SU-DHL-6 (cell line): Measurements from ENCODE around the gene ABCF1.

Experiments used
- H2AFZ ChIP-seq: fragments of 200-600 bp; sonication (generic); 2 replicates; pipeline ENCODE4 v1.6.1; 2014; ENCODE audit warnings: low read depth, mild to moderate bottlenecking, moderate library complexity, mixed read lengths, antibody characterized with exemption, low read length; ENCODE audit not compliant: severe bottlenecking
- H3F3A ChIP-seq: fragments of 200-600 bp; shearing (Covaris generic); 2 replicates; pipeline ENCODE4 v1.6.0; 2016; ENCODE audit warnings: antibody characterized with exemption, mild to moderate bottlenecking; ENCODE audit not compliant: insufficient read depth
- H3K27ac ChIP-seq: fragments of 200-600 bp; sonication (generic); 2 replicates; pipeline ENCODE4 v1.5.1; 2016; ENCODE audit warnings: low read depth, mild to moderate bottlenecking, low read length, moderate library complexity, mixed read lengths
- H3K27me3 ChIP-seq: fragments of 200-600 bp; sonication (generic), shearing (Covaris generic); 2 replicates; pipeline ENCODE4 v1.6.0; 2014; ENCODE audit warnings: mild to moderate bottlenecking, low read length
- H3K36me3 ChIP-seq: fragments of 200-600 bp; sonication (generic); 2 replicates; pipeline ENCODE4 v1.6.1; 2014; ENCODE audit warnings: mild to moderate bottlenecking, low read length, mixed read lengths
- H3K4me2 ChIP-seq: fragments of 300-600, 200-600 bp; shearing (Covaris generic), sonication (generic); 2 replicates; pipeline ENCODE4 v1.6.0; 2014; ENCODE audit warnings: low read length, low read depth, mild to moderate bottlenecking; ENCODE audit not compliant: poor library complexity, severe bottlenecking
- H3K4me3 ChIP-seq: fragments of 200-600 bp; sonication (generic); 2 replicates; pipeline ENCODE4 v1.5.1; 2014; ENCODE audit warnings: antibody characterized with exemption, low read length, mild to moderate bottlenecking, mixed read lengths; ENCODE audit not compliant: insufficient read depth, poor library complexity, severe bottlenecking
- H3K79me2 ChIP-seq: fragments of 200-600 bp; sonication (generic); 2 replicates; pipeline ENCODE4 v1.6.1; 2014; ENCODE audit warnings: mild to moderate bottlenecking, low read length, moderate library complexity; ENCODE audit not compliant: insufficient read depth
- H3K9ac ChIP-seq: fragments of 200-600 bp; sonication (generic); 2 replicates; pipeline ENCODE4 v1.7.0; 2014; ENCODE audit warnings: mild to moderate bottlenecking, low read length
- H3K9me2 ChIP-seq: fragments of 200-600 bp; sonication (generic); replicated peaks from 2 replicates; pipeline ENCODE4 v1.6.1; 2014; ENCODE audit warnings: low read length; ENCODE audit not compliant: insufficient read depth
- H3K9me3 ChIP-seq: fragments of 200-600 bp; sonication (generic); 2 replicates; pipeline ENCODE4 v1.6.1; 2014; ENCODE audit warnings: low read length, mixed read lengths; ENCODE audit not compliant: insufficient read depth
- H4K20me1 ChIP-seq: fragments of 200-600 bp; sonication (generic); 2 replicates; pipeline ENCODE4 v1.6.1; 2014; ENCODE audit warnings: low read depth, mild to moderate bottlenecking, antibody characterized with exemption, low read length, moderate library complexity, mixed read lengths
- EZH2phosphoT487 ChIP-seq: fragments of 200-600 bp; sonication (generic), shearing (Covaris generic); conservative IDR thresholded peaks from 2 replicates; pipeline ENCODE4 v1.6.1; 2018; ENCODE audit warnings: mild to moderate bottlenecking, antibody characterized with exemption, low read length, moderate library complexity, mixed read lengths
- TF ChIP-seq, protein P1 (sequence below): fragments of 200-600 bp; sonication (generic); IDR thresholded peaks from one replicate; pipeline ENCODE4 v1.5.1; 2017; ENCODE audit warnings: antibody characterized with exemption, mild to moderate bottlenecking, low read length, moderate library complexity; ENCODE audit not compliant: insufficient read depth, poor library complexity, severe bottlenecking

Gene ABCF1

DNA sequence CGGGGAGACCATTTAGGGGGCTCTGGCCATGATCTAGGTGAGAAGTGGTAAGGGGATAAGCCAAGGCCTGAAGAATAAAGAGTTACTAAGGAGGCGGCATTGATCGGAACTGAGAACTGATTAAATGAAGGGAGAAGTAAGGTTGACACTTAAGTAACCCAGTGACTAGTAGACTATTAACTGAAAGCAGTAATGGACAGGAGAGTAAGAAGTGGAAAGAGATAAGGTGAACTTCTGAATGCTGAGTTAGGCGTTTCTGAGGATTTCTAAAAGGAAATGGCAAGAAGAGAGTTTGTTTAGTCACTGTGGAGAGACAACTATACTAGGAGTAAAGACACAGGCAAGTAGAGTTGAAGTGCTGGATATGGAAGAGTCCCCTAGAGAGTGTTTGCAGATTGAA is 1.9 kb downstream of the ABCF1 start:
- H3K9me2 ChIP-seq = no peaks in the 10 kb centered on the region
- no peaks in the 10 kb centered on the region for H3K9me3 ChIP-seq
- H4K20me1 ChIP-seq = peaks cover 41% of the 10 kb centered on the region; the same call in 1 of the 2 replicates
- H3K4me2 ChIP-seq = peak overlapping the region; percentile 76
- H3K4me3 ChIP-seq = no peak overlapping the region
- no peak overlapping the region for H3K27ac ChIP-seq
- 0 out of 2 replicates have a peak, but pooled peaks cover 5% of the 10 kb centered on the region for H3F3A ChIP-seq
- H3K36me3 ChIP-seq = peaks cover 18% of the 10 kb centered on the region
- TF ChIP-seq, protein P1, sequence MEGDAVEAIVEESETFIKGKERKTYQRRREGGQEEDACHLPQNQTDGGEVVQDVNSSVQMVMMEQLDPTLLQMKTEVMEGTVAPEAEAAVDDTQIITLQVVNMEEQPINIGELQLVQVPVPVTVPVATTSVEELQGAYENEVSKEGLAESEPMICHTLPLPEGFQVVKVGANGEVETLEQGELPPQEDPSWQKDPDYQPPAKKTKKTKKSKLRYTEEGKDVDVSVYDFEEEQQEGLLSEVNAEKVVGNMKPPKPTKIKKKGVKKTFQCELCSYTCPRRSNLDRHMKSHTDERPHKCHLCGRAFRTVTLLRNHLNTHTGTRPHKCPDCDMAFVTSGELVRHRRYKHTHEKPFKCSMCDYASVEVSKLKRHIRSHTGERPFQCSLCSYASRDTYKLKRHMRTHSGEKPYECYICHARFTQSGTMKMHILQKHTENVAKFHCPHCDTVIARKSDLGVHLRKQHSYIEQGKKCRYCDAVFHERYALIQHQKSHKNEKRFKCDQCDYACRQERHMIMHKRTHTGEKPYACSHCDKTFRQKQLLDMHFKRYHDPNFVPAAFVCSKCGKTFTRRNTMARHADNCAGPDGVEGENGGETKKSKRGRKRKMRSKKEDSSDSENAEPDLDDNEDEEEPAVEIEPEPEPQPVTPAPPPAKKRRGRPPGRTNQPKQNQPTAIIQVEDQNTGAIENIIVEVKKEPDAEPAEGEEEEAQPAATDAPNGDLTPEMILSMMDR = no peak
- TF ChIP-seq EZH2phosphoT487 = no peak
- peaks cover 65% of the 10 kb centered on the region for H3K79me2 ChIP-seq
- no peaks in the 10 kb centered on the region for H3K27me3 ChIP-seq
- H3K9ac ChIP-seq = peak overlapping the region; percentile 74
- H2AFZ ChIP-seq = no peak overlapping the region

GRCh38 chr6:30578051-30578450 is 6.8 kb downstream of the ABCF1 start:
- Histone ChIP-seq H3K79me2 (peaks cover 47% of the 10 kb centered on the region), H3K9me3 (no peaks in the 10 kb centered on the region), H2AFZ (no peak overlapping the region), H3F3A (no peaks in the 10 kb centered on the region; the same call in 1 of the 2 replicates), H3K36me3 (peaks cover 40% of the 10 kb centered on the region), H3K4me3 (no peak overlapping the region), H4K20me1 (peaks cover 30% of the 10 kb centered on the region; the same call in 1 of the 2 replicates), H3K27me3 (no peaks in the 10 kb centered on the region), H3K4me2 (no peak overlapping the region), H3K9me2 (no peaks in the 10 kb centered on the region), H3K9ac (no peak overlapping the region), H3K27ac (no peak overlapping the region)
- TF ChIP-seq, protein P1 = no peak
- no peak for TF ChIP-seq EZH2phosphoT487

DNA sequence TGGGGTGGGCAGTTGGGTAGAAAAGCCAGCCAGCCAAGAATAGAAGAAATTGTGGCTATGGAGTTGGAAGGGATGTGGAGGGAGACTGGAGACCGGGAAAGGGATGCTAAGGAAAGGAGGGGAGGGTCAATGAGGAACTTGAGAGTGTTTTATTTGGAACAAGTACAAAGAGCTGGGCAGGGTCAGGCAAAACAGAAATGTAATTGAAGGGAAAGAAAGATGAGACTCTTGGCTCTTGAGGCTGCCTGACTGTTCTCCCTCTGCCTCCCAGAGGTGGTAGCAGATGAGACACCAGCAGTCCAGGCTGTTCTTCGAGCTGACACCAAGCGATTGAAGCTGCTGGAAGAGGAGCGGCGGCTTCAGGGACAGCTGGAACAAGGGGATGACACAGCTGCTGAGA is 12.7 kb downstream of the ABCF1 start:
- no peak for TF ChIP-seq EZH2phosphoT487
- no peaks in the 10 kb centered on the region for H3K27me3 ChIP-seq
- no peak overlapping the region for H2AFZ ChIP-seq
- H3K9ac ChIP-seq = no peak overlapping the region
- H3K9me2 ChIP-seq = no peaks in the 10 kb centered on the region
- H3K4me2 ChIP-seq = no peak overlapping the region
- no peaks in the 10 kb centered on the region for H3K9me3 ChIP-seq
- peaks cover 39% of the 10 kb centered on the region for H3K36me3 ChIP-seq
- no peaks in the 10 kb centered on the region for H4K20me1 ChIP-seq
- no peak overlapping the region for H3K4me3 ChIP-seq
- H3F3A ChIP-seq = no peaks in the 10 kb centered on the region; the same call in 1 of the 2 replicates
- H3K27ac ChIP-seq = no peak overlapping the region
- no peaks in the 10 kb centered on the region for H3K79me2 ChIP-seq

DNA sequence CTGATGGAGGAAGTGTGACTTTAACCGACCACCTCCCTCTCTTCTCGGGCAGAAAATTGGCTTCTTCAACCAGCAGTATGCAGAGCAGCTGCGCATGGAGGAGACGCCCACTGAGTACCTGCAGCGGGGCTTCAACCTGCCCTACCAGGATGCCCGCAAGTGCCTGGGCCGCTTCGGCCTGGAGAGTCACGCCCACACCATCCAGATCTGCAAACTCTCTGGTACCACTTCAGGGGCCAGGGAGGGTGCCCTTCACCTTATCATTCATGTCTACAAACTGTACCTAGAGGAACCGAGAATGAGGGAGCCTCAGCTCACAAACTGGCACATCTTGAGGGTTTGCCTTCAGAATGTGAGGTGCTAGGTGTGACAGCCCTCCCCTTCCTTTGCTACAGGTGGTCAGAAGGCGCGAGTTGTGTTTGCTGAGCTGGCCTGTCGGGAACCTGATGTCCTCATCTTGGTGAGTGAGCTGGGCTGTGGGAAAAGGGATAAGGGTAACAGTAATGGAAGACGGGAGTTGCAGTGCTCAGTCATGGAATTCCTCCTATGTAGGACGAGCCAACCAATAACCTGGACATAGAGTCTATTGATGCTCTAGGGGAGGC is 18.6 kb downstream of the ABCF1 start:
- H3K4me3 ChIP-seq = no peak overlapping the region
- 0 out of 2 replicates have a peak, but pooled peaks cover 9% of the 10 kb centered on the region for H3K79me2 ChIP-seq
- H3K9ac ChIP-seq = no peak overlapping the region
- no peak overlapping the region for H3K4me2 ChIP-seq
- no peaks in the 10 kb centered on the region for H3K27me3 ChIP-seq
- peaks cover 13% of the 10 kb centered on the region for H3F3A ChIP-seq
- H2AFZ ChIP-seq = no peak overlapping the region
- no peaks in the 10 kb centered on the region for H3K9me3 ChIP-seq
- no peaks in the 10 kb centered on the region; the same call in 1 of the 2 replicates for H4K20me1 ChIP-seq
- TF ChIP-seq EZH2phosphoT487 = no peak
- TF ChIP-seq, protein P1 = no peak
- no peak overlapping the region for H3K27ac ChIP-seq
- H3K36me3 ChIP-seq = peaks cover 41% of the 10 kb centered on the region
- H3K9me2 ChIP-seq = no peaks in the 10 kb centered on the region
